Trophoblast cell (in vitro differentiated cells and primary cell): ENCODE measurements around the gene DTX4.

Source experiments
- DNase-seq, 2 donors: peaks; one replicate each; pipeline ENCODE4 v3.0.0-alpha.2; 2016
- H2AFZ ChIP-seq: 2 replicates; pipeline ENCODE4 v1.6.1; 2013; ENCODE audit warnings: low read length, moderate library complexity, mild to moderate bottlenecking; ENCODE audit not compliant: insufficient read depth, poor library complexity
- H2AK5ac ChIP-seq: 2 replicates; pipeline ENCODE4 v1.6.1; 2013; ENCODE audit warnings: mild to moderate bottlenecking, low read length
- H2BK120ac ChIP-seq: 2 replicates; pipeline ENCODE4 v1.6.1; 2013; ENCODE audit warnings: low read length, mild to moderate bottlenecking, moderate library complexity; ENCODE audit not compliant: insufficient read depth, poor library complexity
- H2BK12ac ChIP-seq: 2 replicates; pipeline ENCODE4 v1.6.1; 2013; ENCODE audit warnings: mild to moderate bottlenecking, low read length, moderate library complexity
- H2BK5ac ChIP-seq: 2 replicates; pipeline ENCODE4 v1.6.1; 2013; ENCODE audit warnings: low read length, low read depth, moderate library complexity, mild to moderate bottlenecking; ENCODE audit not compliant: poor library complexity
- H3K14ac ChIP-seq: 2 replicates; pipeline ENCODE4 v1.6.1; 2013; ENCODE audit warnings: mild to moderate bottlenecking, low read length
- H3K18ac ChIP-seq: 2 replicates; pipeline ENCODE4 v1.6.1; 2013; ENCODE audit warnings: mild to moderate bottlenecking, low read length
- H3K23ac ChIP-seq: 2 replicates; pipeline ENCODE4 v1.6.1; 2013; ENCODE audit warnings: low read length
- H3K27ac ChIP-seq: 2 replicates; pipeline ENCODE4 v1.5.1; 2013; ENCODE audit warnings: low read depth, mild to moderate bottlenecking, inconsistent platforms, low read length, moderate library complexity
- H3K27me3 ChIP-seq: 2 replicates; pipeline ENCODE4 v1.6.1; 2013; ENCODE audit warnings: inconsistent platforms, mild to moderate bottlenecking, low read length, moderate library complexity; ENCODE audit not compliant: insufficient read depth
- H3K36me3 ChIP-seq, 2 experiments: 1 replicate in 1 of 2; 2 replicates in 1 of 2; pipeline ENCODE4 v1.6.1; 2013; ENCODE audit warnings: low read length in 2 of 2, mild to moderate bottlenecking in 2 of 2, moderate library complexity in 1 of 2; ENCODE audit not compliant: insufficient read depth in 2 of 2, control insufficient read depth in 1 of 2
- H3K4ac ChIP-seq: 2 replicates; pipeline ENCODE4 v1.6.1; 2013; ENCODE audit warnings: low read depth, mild to moderate bottlenecking, low read length, moderate library complexity
- H3K4me1 ChIP-seq, 2 experiments: 1 replicate in 1 of 2; 2 replicates in 1 of 2; pipeline ENCODE4 v1.6.1; 2013; ENCODE audit warnings: low read length in 2 of 2, mild to moderate bottlenecking in 2 of 2, moderate library complexity in 1 of 2; ENCODE audit not compliant: insufficient read depth in 2 of 2, control insufficient read depth in 1 of 2
- H3K4me2 ChIP-seq: 2 replicates; pipeline ENCODE4 v1.6.1; 2013; ENCODE audit warnings: inconsistent platforms, mild to moderate bottlenecking, low read length, moderate library complexity
- H3K4me3 ChIP-seq: 2 replicates; pipeline ENCODE4 v1.5.1; 2013; ENCODE audit warnings: mild to moderate bottlenecking, low read depth, low read length, inconsistent platforms
- H3K79me1 ChIP-seq: one replicate; pipeline ENCODE4 v1.6.1; 2013; ENCODE audit warnings: low read length
- H3K79me2 ChIP-seq: 2 replicates; pipeline ENCODE4 v1.6.1; 2013; ENCODE audit warnings: low read length, mild to moderate bottlenecking; ENCODE audit not compliant: control insufficient read depth, insufficient read depth, poor library complexity
- H3K9ac ChIP-seq: 2 replicates; pipeline ENCODE4 v1.6.1; 2013; ENCODE audit warnings: mild to moderate bottlenecking, low read length
- H3K9me3 ChIP-seq: 2 replicates; pipeline ENCODE4 v1.6.1; 2013; ENCODE audit warnings: low read depth, mild to moderate bottlenecking, control low read depth, inconsistent platforms, low read length; ENCODE audit not compliant: insufficient read depth
- H4K12ac ChIP-seq: 2 replicates; pipeline ENCODE4 v1.6.1; 2013; ENCODE audit warnings: low read depth, mild to moderate bottlenecking, low read length, moderate library complexity
- H4K8ac ChIP-seq: 2 replicates; pipeline ENCODE4 v1.6.1; 2013; ENCODE audit warnings: low read depth, mild to moderate bottlenecking, low read length, moderate library complexity
- H4K91ac ChIP-seq: one replicate; pipeline ENCODE4 v1.6.1; 2013; ENCODE audit warnings: low read depth, mild to moderate bottlenecking, low read length, moderate library complexity
- WGBS: extraction: QIAGEN DNeasy Blood & Tissue Kit; methylation state at CpG from one replicate; pipeline ENCODE4 v1.1.7; 2013; ENCODE audit warnings: missing lambda C conversion rate; ENCODE audit not compliant: insufficient read length, insufficient coverage; ENCODE audit errors: extremely low coverage; 5-methylcytosine and 5-hydroxymethylcytosine counted together

DTX4 gene

GRCh38 chr11:59221441-59221840, 49.5 kb downstream of the DTX4 start:
- Histone ChIP-seq H3K79me2 (no peaks in the 10 kb centered on the region), H2BK5ac (no peak overlapping the region), H2BK12ac (no peak overlapping the region), H2AFZ (no peak overlapping the region), H2BK120ac (no peak overlapping the region), H3K9me3 (no peaks in the 10 kb centered on the region), H3K4me2 (no peak overlapping the region), H3K18ac (no peak overlapping the region), H2AK5ac (no peak overlapping the region), H3K23ac (no peak overlapping the region), H3K27ac (no peak overlapping the region), H3K14ac (no peak overlapping the region), H3K4me3 (no peak overlapping the region), H3K27me3 (no peaks in the 10 kb centered on the region), H3K79me1 (no peaks in the 10 kb centered on the region), H4K12ac (no peak overlapping the region), H4K8ac (no peak overlapping the region), H4K91ac (no peak overlapping the region), H3K4me1 (no peaks in the 10 kb centered on the region), H3K36me3 (no peaks in the 10 kb centered on the region), H3K4ac (no peak overlapping the region), H3K9ac (no peak overlapping the region)
- peak in 1 of 2 donors; percentile 55 for DNase-seq
- WGBS, result no CpG with 5 or more reads among the region's 4 CpGs

- peak in 1 of 2 donors; percentile 34 for DNase-seq
- H3K79me1 ChIP-seq, result no peaks in the 10 kb centered on the region
- no peak overlapping the region for H4K91ac ChIP-seq
- no peak overlapping the region for H2BK12ac ChIP-seq
- no peaks in the 10 kb centered on the region for H3K79me2 ChIP-seq
- no peaks in the 10 kb centered on the region for H3K36me3 ChIP-seq
- no peaks in the 10 kb centered on the region for H3K27me3 ChIP-seq
- no peak overlapping the region for H2BK5ac ChIP-seq
- no peak overlapping the region for H3K4ac ChIP-seq
- no CpG with 5 or more reads among the region's 2 CpGs for WGBS
- no peak overlapping the region for H2AFZ ChIP-seq
- no peak overlapping the region for H3K9ac ChIP-seq
- no peaks in the 10 kb centered on the region for H3K9me3 ChIP-seq
- no peak overlapping the region for H3K4me2 ChIP-seq
- H4K8ac ChIP-seq, result no peak overlapping the region
- no peaks in the 10 kb centered on the region for H3K4me1 ChIP-seq
- no peak overlapping the region for H3K23ac ChIP-seq
- no peak overlapping the region for H3K27ac ChIP-seq
- H2AK5ac ChIP-seq, result no peak overlapping the region
- no peak overlapping the region for H4K12ac ChIP-seq
- no peak overlapping the region for H3K14ac ChIP-seq
- no peak overlapping the region for H3K4me3 ChIP-seq
- H2BK120ac ChIP-seq, result no peak overlapping the region
- no peak overlapping the region for H3K18ac ChIP-seq
Measured at GRCh38 chr11:59222464-59223060, 50.6 kb downstream of the DTX4 start.

- Histone ChIP-seq H2BK12ac (no peak overlapping the region), H3K27ac (no peak overlapping the region), H3K27me3 (no peaks in the 10 kb centered on the region), H2AK5ac (no peak overlapping the region), H3K18ac (no peak overlapping the region), H3K4me2 (no peak overlapping the region), H2AFZ (no peak overlapping the region), H4K8ac (no peak overlapping the region), H3K9me3 (no peaks in the 10 kb centered on the region), H3K23ac (no peak overlapping the region), H3K14ac (no peak overlapping the region), H4K12ac (no peak overlapping the region), H3K4ac (no peak overlapping the region), H3K79me1 (no peaks in the 10 kb centered on the region), H3K4me3 (no peak overlapping the region), H4K91ac (no peak overlapping the region), H3K9ac (no peak overlapping the region), H3K36me3 (no peaks in the 10 kb centered on the region), H3K79me2 (no peaks in the 10 kb centered on the region), H3K4me1 (no peaks in the 10 kb centered on the region), H2BK5ac (no peak overlapping the region), H2BK120ac (no peak overlapping the region)
- DNase-seq, result no peak
- no CpG with 5 or more reads among the region's 1 CpG for WGBS
Measured at GRCh38 chr11:59223177-59223576, 51.2 kb downstream of the DTX4 start.

- Histone ChIP-seq H3K18ac (no peak overlapping the region), H3K4me2 (no peak overlapping the region), H2BK12ac (no peak overlapping the region), H4K8ac (no peak overlapping the region), H2AK5ac (no peak overlapping the region), H3K9me3 (no peaks in the 10 kb centered on the region), H3K79me1 (no peaks in the 10 kb centered on the region), H3K4ac (no peak overlapping the region), H2AFZ (no peak overlapping the region), H3K79me2 (no peaks in the 10 kb centered on the region), H3K27ac (no peak overlapping the region), H2BK120ac (no peak overlapping the region), H3K4me3 (no peak overlapping the region), H3K23ac (no peak overlapping the region), H3K27me3 (no peaks in the 10 kb centered on the region), H3K36me3 (no peaks in the 10 kb centered on the region), H3K4me1 (no peaks in the 10 kb centered on the region), H2BK5ac (no peak overlapping the region), H4K12ac (no peak overlapping the region), H3K9ac (no peak overlapping the region), H4K91ac (no peak overlapping the region), H3K14ac (no peak overlapping the region)
- no CpG with 5 or more reads among the region's 2 CpGs for WGBS
- no peak for DNase-seq
Measured at GRCh38 chr11:59223611-59224010, 51.7 kb downstream of the DTX4 start.
